Left forelimb (tissue), 1 donor: ENCODE results near the gene ONECUT3.
"Not testable (repeated sequence)": the region's sequence is repeated elsewhere in the genome, so short reads cannot be mapped to it uniquely, and the experiment has no call there.

Experiments used
- DNase-seq: peaks from one replicate; pipeline ENCODE4 v3.0.0-alpha.2; 2018; ENCODE audit warnings: low spot score

Gene ONECUT3

DNA sequence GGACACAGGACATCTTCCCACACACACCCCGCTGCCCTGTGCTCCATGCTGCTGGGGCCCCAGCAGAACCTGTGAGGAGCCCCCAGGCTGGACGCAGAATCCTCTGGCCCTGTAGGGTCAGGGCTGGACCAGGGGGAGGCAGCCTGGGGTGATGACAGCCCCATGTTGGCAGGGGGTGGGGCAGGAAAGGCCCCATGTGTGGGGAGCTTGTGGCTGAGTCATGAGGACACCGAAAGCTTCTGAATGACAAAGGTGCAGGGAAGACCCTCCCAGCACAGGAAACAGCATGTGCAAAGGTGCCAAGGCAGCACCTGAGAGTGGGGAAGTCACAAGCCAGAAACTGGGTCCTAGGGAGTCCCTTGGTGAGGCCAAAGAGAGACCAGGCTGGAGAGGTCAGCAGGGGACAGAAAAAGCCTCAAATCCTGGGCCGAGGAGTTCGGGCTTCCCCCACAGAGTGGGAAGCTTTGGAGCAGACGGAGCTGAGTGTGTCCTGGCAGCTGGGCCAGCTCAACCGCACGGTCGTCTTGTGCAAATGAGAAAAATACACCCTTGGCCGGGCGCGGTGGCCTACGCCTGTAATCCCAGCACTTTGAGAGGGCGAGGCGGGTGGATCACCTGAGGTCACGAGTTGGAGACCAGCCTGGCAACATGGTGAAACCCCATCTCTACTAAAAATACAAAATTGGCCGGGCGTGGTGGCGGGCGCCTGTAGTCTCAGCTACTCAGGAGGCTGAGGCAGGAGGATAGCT is 41.3 kb downstream of the ONECUT3 start:
- no peak for DNase-seq

GRCh38 chr19:1796395-1797142 is 43.3 kb downstream of the ONECUT3 start:
- DNase-seq: no peak

DNA sequence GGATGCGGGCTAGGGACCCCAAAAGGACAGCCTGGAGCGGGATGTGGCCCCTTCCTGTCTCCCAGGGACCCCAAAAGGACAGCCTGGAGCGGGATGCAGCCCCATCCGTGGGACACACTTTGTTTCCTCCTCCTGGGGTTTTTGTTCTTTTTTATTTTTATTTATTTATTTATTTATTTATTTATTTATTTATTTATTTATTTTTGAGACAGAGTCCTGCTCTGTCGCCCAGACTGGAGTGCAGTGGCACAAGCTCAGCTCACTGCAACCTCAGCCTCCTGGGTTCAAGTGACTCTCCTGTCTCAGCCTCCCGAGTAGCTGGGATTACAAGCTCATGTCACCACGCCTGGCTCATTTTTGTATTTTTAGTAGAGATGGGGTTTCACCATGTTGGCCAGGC is 44.0 kb downstream of the ONECUT3 start:
- DNase-seq: not testable (repeated sequence)

- DNase-seq: no peak
Measured at GRCh38 chr19:1799695-1800342, 46.5 kb downstream of the ONECUT3 start.

- no peak for DNase-seq
Measured at GRCh38 chr19:1804858-1805257, 51.6 kb downstream of the ONECUT3 start.

- DNase-seq: no peak
Measured at GRCh38 chr19:1805401-1806183, 52.3 kb downstream of the ONECUT3 start.

GRCh38 chr19:1806184-1807029 is 53.1 kb downstream of the ONECUT3 start:
- no peak for DNase-seq

GRCh38 chr19:1807030-1807694 is 53.9 kb downstream of the ONECUT3 start:
- no peak for DNase-seq

DNA sequence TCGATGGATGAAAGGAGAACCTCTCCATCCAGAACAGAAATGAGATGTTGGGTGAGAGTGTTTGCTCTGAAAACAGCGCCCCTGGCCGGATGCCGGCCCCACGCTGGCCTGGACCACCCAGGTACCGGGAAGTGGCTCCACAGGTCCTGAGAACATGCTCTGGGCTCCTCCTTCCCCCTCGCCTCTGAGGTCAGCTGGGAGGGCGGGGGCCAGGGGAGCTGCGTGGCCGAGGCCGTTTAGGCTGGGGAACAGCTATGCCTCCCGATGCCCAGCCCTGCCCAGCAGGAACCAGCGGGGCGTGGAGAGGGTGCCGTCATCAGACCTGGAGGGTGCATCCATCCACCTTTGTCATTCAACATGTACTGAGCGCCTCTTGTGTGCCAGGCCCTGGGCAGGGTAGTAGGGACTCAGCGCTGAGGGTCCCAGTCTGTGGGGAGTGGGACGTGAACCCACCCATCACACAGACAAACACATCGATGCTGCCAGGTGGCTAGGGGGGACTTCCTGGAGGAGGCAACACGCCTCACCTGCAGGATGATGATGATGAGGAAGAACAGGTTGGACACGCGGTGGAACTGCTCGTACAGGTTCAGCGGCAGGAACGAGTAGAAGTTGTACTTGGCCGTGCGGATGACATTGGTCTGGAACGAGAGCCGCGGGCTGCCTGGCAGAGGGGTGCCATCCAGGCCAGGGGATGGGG is 54.5 kb downstream of the ONECUT3 start:
- DNase-seq: no peak

DNA sequence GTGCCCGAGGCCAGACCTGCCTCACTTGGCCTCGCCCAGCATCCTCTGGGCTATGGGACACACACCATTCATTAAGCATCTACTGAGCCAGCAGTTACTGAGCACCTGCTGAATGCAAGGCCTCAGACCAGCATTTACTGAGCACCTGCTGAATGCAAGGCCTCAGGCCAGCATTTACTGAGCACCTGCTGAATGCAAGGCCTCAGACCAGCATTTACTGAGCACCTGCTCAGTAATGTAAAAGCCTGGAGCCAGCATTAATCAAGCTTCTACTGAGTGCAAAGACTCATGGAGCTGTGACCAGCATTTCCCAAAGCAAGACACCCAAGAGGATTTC is 55.1 kb downstream of the ONECUT3 start:
- no peak for DNase-seq

DNA sequence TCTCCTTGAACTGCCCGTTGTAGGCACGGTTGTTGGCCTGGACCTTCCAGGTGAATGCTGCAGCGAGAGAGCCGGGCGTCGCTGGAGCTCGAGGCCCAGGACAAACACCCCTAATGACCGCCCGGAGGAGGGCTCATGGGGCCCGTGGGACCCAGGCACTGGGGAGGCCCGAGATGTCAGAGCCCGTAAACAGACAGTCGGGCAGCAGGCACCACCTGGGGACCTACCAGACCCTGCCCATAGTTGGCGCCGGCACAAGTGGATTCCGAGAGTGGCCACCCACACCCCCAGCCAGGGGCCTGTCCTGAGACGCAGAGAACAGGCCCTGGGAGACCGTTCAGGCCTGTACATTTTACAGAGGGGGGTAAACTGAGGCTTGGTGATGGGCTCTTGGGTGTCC is 56.4 kb downstream of the ONECUT3 start:
- DNase-seq: no peak

DNA sequence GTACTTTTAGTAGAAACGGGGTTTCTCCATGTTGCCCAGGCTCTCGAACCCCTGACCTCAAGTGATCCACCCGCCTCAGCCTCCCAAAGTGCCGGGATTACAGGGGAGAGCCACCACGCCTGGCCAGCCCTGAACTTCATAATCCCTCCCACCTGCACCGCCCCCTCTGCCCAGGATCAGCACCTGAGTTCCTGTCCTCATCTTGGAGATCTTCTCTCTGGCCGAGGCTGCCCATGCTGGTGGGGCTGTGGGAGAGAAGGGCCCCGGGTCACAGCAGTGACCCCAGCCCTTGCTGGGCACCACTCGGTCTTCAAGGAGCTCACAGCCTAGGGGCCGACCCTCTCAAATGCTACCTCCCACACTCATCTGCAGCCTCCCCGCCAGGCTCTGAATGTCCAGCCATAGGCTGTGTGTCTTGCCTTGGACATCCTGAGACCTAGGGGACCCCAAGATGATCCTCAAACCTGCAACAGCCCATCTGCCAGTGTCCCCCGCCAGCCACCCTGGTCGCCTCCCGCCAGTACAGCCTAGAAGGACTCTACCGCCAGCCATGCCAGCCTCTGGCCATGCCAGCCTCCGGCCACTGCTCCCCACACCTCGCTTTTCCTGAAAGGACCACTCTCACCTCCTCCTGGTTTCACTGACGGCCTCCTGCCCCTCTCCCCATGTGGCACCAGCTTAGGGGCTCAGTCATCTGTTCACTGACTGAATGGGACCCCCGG is 57.3 kb downstream of the ONECUT3 start:
- no peak for DNase-seq

- no peak for DNase-seq
Measured at GRCh38 chr19:1811472-1811894, 58.2 kb downstream of the ONECUT3 start.

- no peak for DNase-seq
Measured at GRCh38 chr19:1811942-1812425, 58.7 kb downstream of the ONECUT3 start, which contains the start of gene ATP8B3. Gene ATP8B3 (minus strand): TSS chr19:1812276. CDS start chr19:1811736, 540 bp downstream.

DNA sequence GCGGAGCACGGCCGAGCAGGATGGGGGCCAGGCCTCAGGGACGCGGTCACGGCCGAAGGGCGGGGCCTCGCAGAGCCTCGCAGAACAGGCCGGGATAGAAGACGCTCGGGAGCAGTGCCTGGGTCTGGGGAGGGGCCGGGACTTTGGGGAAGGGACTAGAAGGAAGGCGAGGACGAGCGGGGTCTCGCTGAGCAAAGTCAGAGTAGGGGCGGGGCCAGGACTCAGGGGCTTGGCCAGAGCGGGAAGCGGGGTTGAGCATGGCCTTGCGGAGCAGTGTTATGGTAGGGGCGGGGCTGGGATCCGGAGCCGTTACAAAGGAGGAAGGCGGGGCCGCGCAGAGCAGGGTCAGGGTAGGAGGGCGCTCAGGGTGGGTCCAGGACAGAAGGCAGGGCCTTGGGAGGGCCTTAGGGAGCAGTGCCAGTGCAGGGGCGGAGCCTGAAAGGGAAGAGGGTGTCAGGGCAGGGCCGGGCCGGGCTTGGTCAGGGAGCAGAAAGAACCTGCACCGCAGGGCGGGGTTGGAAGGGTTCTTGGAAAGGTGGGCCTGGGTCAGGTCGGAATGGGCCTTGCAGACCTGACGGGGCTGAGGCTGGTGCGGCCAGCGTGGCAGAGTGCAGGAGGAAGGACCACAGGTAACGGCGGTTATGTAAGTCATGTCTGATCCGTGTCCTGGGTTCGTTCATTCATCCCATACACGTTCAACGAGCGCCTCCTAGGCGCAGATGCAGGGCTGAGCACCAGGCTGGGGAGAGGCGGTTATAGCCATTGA is 59.3 kb downstream of the ONECUT3 start:
- DNase-seq: peak; percentile 90

DNA sequence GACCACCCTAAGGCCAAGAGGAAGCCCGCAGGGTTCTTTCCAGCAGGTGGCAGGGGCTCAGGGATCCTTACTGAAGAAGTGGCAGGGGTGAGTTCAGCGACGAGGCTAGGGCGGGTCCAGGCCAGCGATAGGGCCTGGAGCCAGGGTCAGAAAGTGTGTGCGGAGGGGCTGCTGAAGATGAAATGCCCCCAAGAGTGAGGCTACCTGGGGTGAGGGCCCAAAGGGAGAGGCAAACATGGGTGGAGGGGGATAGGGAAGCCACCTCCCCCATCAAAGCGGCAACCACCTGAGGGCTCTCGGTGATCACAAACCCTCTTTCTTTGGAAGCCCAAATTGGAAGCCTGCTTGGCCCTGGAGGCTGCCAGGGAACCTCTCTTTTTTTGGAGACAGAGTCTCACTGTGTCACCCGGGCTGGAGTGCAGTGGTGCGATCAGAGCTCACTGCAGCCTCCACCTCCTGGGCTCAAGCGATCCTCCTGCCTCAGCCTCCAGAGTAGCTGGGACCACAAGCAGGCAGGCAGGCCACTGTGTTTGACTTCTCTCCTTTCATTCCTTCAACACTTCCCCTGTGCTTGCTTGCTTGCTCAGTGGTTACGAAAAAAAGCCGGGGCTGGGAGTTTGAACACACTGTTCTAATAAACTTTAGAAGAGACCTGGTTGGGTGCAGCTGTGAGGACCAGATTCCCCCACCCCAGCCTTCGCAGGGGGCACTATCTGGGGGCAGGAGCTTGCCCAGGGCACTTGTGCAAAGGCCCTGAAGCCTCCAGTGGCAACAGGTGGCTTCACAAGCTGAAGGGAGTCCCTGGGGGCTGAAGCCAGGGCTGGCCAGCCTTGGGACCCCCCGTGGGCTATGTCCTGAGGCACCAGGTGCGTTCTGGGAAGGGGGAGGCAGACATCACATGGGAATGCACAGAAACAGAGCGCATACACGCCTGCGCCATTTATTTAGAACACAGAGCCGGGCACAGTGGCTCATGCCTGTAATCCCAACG is 60.2 kb downstream of the ONECUT3 start:
- no peak for DNase-seq

DNA sequence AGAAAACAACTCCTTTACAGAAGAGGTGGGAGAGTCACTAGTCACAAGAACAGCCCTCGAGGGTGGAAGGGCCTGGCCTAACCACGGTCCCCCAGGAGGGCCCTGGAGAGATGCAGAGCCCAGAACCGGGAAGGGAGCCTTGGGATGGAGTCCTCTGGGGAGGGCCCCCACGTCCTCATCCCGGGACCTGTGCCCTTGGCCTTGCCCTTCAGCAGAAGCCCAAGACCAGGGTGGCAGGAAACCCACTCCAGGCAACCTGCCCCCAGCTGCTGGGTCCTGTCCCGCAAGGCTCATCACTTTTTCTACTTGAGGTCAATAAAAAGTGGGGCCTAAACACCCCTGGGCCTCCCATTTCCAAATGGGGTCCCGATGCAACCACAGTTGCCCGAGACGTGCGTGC is 61.1 kb downstream of the ONECUT3 start:
- DNase-seq: no peak
